DND-41 (cell line): ENCODE measurements around the gene IL5.

Experiments used
- ATAC-seq: fragments of 200-7000 bp; cut with Tn5 transposase; 3 replicates; pipeline ENCODE4 v1.9.1; 2021; ENCODE audit warnings: low read depth; ENCODE audit not compliant: insufficient read depth
- DNase-seq: peaks from one replicate; pipeline ENCODE4 v3.0.0-alpha.2; 2020
- H2AFZ ChIP-seq: 2 replicates; pipeline ENCODE4 v1.6.0; 2012; ENCODE audit warnings: low read depth, low read length
- H3K27ac ChIP-seq: 2 replicates; pipeline ENCODE4 v1.5.1; 2012; ENCODE audit warnings: low read length, inconsistent platforms
- H3K27me3 ChIP-seq: fragments of 200-600 bp; sonication (generic); 2 replicates; pipeline ENCODE4 v1.6.0; 2012; ENCODE audit warnings: low read length, mild to moderate bottlenecking, inconsistent platforms; ENCODE audit not compliant: insufficient read depth, poor library complexity
- H3K36me3 ChIP-seq: 2 replicates; pipeline ENCODE4 v1.5.1; 2012; ENCODE audit warnings: low read length, inconsistent platforms; ENCODE audit not compliant: insufficient read depth
- H3K4me1 ChIP-seq: 2 replicates; pipeline ENCODE4 v1.5.1; 2012; ENCODE audit warnings: mild to moderate bottlenecking, low read length; ENCODE audit not compliant: insufficient read depth
- H3K4me2 ChIP-seq: 2 replicates; pipeline ENCODE4 v1.6.0; 2012; ENCODE audit warnings: mild to moderate bottlenecking, moderate library complexity, low read length, inconsistent platforms; ENCODE audit not compliant: insufficient read depth
- H3K4me3 ChIP-seq, 2 experiments: fragments of 200-600 bp in 1 of 2; shearing (Covaris generic) in 1 of 2; 2 replicates each; pipeline ENCODE4 v1.5.1; 2012 to 2016; ENCODE audit warnings: inconsistent platforms in 2 of 2, low read length in 2 of 2, mild to moderate bottlenecking in 2 of 2, low read depth in 1 of 2, moderate library complexity in 1 of 2
- H3K79me2 ChIP-seq: 2 replicates; pipeline ENCODE4 v1.6.0; 2012; ENCODE audit warnings: low read length, inconsistent platforms; ENCODE audit not compliant: insufficient read depth
- H3K9ac ChIP-seq: 2 replicates; pipeline ENCODE4 v1.6.0; 2012; ENCODE audit warnings: low read depth, mild to moderate bottlenecking, inconsistent platforms, low read length, moderate library complexity
- H3K9me3 ChIP-seq: 2 replicates; pipeline ENCODE4 v1.5.1; 2012; ENCODE audit warnings: low read length, moderate library complexity, mild to moderate bottlenecking, inconsistent platforms; ENCODE audit not compliant: insufficient read depth, severe bottlenecking
- H4K20me1 ChIP-seq: 2 replicates; pipeline ENCODE4 v1.6.0; 2012; ENCODE audit warnings: low read length; ENCODE audit not compliant: insufficient read depth
- EZH2 ChIP-seq: IDR thresholded peaks from 3 replicates; pipeline ENCODE4 v1.6.1; 2012; ENCODE audit warnings: borderline replicate concordance, low read depth, mild to moderate bottlenecking, moderate library complexity, low read length, inconsistent platforms; ENCODE audit not compliant: severe bottlenecking
- TF ChIP-seq, protein P1 (sequence below): IDR thresholded peaks from 2 replicates; pipeline ENCODE4 v1.5.1; 2012; ENCODE audit warnings: borderline replicate concordance, low read length, moderate library complexity, mild to moderate bottlenecking; ENCODE audit not compliant: poor library complexity, severe bottlenecking; ENCODE audit errors: extremely low read depth

Gene IL5

DNA sequence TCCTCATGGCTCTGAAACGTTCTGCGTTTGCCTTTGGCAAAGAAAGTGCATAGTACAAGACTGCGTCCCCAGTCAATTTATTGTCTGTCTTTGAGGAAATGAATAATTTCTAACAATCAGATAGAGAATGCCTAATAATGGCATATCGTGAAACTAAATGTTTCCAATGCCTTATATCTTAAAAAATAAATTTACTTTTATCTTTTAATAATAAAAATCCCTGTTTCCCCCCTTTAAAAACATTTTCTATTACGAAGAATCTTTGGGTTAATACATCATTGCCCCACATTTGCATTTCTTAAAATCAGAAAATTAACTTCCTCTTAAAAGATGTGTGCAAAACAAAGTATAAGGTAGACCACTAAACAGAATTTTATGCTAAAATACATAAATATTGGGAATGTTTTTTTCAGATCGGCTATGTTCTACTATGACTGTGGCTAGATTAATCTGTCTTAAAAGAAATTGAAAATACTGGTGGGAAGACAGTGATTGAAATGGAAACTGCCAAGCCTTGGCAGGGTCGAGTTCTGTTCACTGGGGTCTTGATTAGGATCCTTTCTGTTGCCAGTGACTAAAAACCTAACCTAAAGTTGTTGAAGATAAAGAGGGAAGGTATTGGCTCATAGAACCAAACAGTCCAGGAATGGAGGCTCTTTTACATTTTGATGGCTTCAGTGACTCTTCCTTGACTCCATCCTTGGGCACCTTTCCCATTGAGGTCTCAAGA lies at the start of gene IL5:
IL5 (minus strand) TSS at position 51 of the 730 bp plus-strand sequence; CDS start at position 7, 44 bp downstream.
- no peak for TF ChIP-seq EZH2
- TF ChIP-seq, protein P1, sequence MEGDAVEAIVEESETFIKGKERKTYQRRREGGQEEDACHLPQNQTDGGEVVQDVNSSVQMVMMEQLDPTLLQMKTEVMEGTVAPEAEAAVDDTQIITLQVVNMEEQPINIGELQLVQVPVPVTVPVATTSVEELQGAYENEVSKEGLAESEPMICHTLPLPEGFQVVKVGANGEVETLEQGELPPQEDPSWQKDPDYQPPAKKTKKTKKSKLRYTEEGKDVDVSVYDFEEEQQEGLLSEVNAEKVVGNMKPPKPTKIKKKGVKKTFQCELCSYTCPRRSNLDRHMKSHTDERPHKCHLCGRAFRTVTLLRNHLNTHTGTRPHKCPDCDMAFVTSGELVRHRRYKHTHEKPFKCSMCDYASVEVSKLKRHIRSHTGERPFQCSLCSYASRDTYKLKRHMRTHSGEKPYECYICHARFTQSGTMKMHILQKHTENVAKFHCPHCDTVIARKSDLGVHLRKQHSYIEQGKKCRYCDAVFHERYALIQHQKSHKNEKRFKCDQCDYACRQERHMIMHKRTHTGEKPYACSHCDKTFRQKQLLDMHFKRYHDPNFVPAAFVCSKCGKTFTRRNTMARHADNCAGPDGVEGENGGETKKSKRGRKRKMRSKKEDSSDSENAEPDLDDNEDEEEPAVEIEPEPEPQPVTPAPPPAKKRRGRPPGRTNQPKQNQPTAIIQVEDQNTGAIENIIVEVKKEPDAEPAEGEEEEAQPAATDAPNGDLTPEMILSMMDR = no peak
- Histone ChIP-seq H3K27me3 (no peaks in the 10 kb centered on the region), H2AFZ (no peak within 1 kb of the TSS), H4K20me1 (no peaks in the 10 kb centered on the region), H3K79me2 (no peaks in the 10 kb centered on the region), H3K9ac (no peak within 1 kb of the TSS), H3K9me3 (no peaks in the 10 kb centered on the region), H3K27ac (no peak within 1 kb of the TSS), H3K4me3 (no peak within 1 kb of the TSS), H3K4me2 (no peak within 1 kb of the TSS), H3K36me3 (no peaks in the 10 kb centered on the region), H3K4me1 (no peaks in the 10 kb centered on the region)
- ATAC-seq = no peak
- no peak for DNase-seq

DNA sequence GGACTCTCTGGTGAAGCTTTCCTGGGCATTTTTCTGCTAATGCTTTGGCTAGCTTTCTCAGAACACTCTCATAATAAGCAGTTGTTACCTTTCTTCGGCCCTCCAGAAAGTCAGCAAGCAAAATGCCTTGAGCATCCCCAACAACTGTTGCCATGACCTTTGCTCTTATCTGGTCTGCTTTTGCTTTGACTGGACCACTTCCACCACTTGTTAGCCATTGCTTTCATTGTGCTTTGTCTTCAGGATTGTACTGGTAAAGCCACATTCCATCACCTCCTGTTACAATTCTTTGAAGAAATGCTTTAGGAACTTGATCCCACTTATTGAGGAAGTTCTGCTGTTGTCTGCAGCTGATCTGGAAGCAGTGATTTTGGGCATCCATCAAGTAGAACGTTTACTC lies 49.2 kb upstream of the IL5 start:
- Histone ChIP-seq H3K36me3 (peaks cover 95% of the 10 kb centered on the region), H3K27me3 (no peaks in the 10 kb centered on the region), H2AFZ (no peak overlapping the region), H4K20me1 (no peaks in the 10 kb centered on the region), H3K9me3 (no peaks in the 10 kb centered on the region), H3K79me2 (no peaks in the 10 kb centered on the region), H3K27ac (no peak overlapping the region), H3K4me2 (no peak overlapping the region), H3K9ac (no peak overlapping the region), H3K4me1 (no peaks in the 10 kb centered on the region), H3K4me3 (no peak overlapping the region)
- no peak for ATAC-seq
- TF ChIP-seq, protein P1 = no peak
- TF ChIP-seq EZH2 = no peak
- DNase-seq = no peak

DNA sequence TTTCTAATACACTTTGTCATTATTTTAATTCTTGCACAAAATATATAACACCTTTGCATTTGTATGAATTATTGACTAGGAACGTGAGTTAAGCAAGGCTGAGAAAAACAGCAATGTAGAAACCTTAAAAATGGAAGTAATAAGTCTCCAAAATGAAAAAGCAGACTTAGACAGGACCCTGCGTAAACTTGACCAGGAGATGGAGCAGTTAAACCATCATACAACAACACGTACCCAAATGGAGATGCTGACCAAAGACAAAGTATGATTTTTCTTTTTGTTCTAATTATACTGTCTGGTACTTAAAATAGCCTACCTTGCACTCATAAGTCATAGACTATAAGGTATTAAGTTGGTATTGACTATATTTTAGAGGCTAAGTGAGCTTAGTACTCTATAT lies 47.8 kb upstream of the IL5 start:
- Histone ChIP-seq H3K79me2 (no peaks in the 10 kb centered on the region), H4K20me1 (no peaks in the 10 kb centered on the region), H2AFZ (no peak overlapping the region), H3K4me2 (no peak overlapping the region), H3K4me3 (no peak overlapping the region), H3K27ac (no peak overlapping the region), H3K36me3 (peaks cover 95% of the 10 kb centered on the region), H3K9ac (no peak overlapping the region), H3K4me1 (no peaks in the 10 kb centered on the region), H3K9me3 (no peaks in the 10 kb centered on the region), H3K27me3 (no peaks in the 10 kb centered on the region)
- ATAC-seq (no peak; the same call in 2 of the 3 replicates), DNase-seq (no peak)
- TF ChIP-seq EZH2 = no peak
- TF ChIP-seq, protein P1 = peak; percentile 11

DNA sequence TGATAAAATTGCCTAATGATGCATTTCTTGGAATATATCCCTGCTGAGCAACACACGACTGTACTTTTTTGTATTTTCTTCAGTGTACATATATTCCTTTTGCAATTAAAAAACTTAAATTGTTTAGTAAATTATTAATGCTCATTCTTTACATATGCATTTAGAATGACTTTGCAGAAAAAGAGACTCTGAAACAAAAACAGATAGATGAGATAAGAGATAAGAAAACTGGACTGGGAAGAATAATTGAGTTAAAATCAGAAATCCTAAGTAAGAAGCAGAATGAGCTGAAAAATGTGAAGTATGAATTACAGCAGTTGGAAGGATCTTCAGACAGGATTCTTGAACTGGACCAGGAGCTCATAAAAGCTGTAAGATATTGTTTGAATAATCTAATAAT lies 46.1 kb upstream of the IL5 start:
- no peaks in the 10 kb centered on the region for H3K27me3 ChIP-seq
- peaks cover 91% of the 10 kb centered on the region for H3K36me3 ChIP-seq
- H3K79me2 ChIP-seq = no peaks in the 10 kb centered on the region
- no peaks in the 10 kb centered on the region for H4K20me1 ChIP-seq
- ATAC-seq (no peak), DNase-seq (no peak)
- H3K4me3 ChIP-seq = no peak overlapping the region
- no peak overlapping the region for H3K9ac ChIP-seq
- no peaks in the 10 kb centered on the region for H3K9me3 ChIP-seq
- H3K4me1 ChIP-seq = no peaks in the 10 kb centered on the region
- H3K27ac ChIP-seq = no peak overlapping the region
- no peak overlapping the region for H3K4me2 ChIP-seq
- TF ChIP-seq EZH2 = no peak
- TF ChIP-seq, protein P1 = no peak
- no peak overlapping the region for H2AFZ ChIP-seq
